ENCODE data around the gene TECR.

Gene TECR

GRCh38 chr19:14570864-14571527, 41.6 kb downstream of the TECR start:
- Histone ChIP-seq H4K20me1 (ENCODE audit: insufficient read depth, low read length) (no peaks in the 10 kb centered on the region), H3K27me3 (replicated peaks; ENCODE audit: insufficient read depth, low read length) (peaks cover 4% of the 10 kb centered on the region; the same call in 1 of the 2 replicates), H3K9me3 (replicated peaks; ENCODE audit: insufficient read depth, low read length) (no peaks in the 10 kb centered on the region), H3K4me3 (ENCODE audit: low read length) (peak overlapping the region; percentile 87), H3K9ac (ENCODE audit: low read length) (peak overlapping the region; percentile 76; the same call in 1 of the 2 replicates), H2AFZ (ENCODE audit: low read length) (peak overlapping the region; percentile 79; the same call in 1 of the 2 replicates), H3K36me3 (replicated peaks; ENCODE audit: insufficient read depth, low read length) (no peaks in the 10 kb centered on the region), H3K79me2 (ENCODE audit: low read length) (peaks cover 29% of the 10 kb centered on the region), H3K4me2 (ENCODE audit: low read depth, low read length) (peak overlapping the region; percentile 92), H3F3A (ENCODE audit: insufficient read depth, low read length) (no peaks in the 10 kb centered on the region), H3K4me1 (ENCODE audit: low read length) (peaks cover 7% of the 10 kb centered on the region; the same call in 1 of the 2 replicates), H3K27ac (ENCODE audit: low read length) (no peak overlapping the region; the same call in 1 of the 2 replicates), H3K9me2 (replicated peaks; ENCODE audit: insufficient read depth, low read length) (no peaks in the 10 kb centered on the region)
- no peak for TF ChIP-seq CTCF (IDR thresholded peaks at IDR 0.05; ENCODE audit: low read length)
- TF ChIP-seq EZH2phosphoT487 (IDR thresholded peaks at IDR 0.05; ENCODE audit: low read length), result no peak
- no peak for TF ChIP-seq EZH2 (optimal IDR thresholded peaks at IDR 0.05; ENCODE audit: low read depth, low read length)
- no peak for DNase-seq

GRCh38 chr19:14571695-14572490, 42.5 kb downstream of the TECR start, which contains the start of gene NDUFB7:
TSS of gene NDUFB7 (minus strand) at chr19:14572066. CDS start at chr19:14572000, 66 bp downstream.
- H4K20me1 ChIP-seq (ENCODE audit: insufficient read depth, low read length), result no peaks in the 10 kb centered on the region
- peak within 1 kb of the TSS; percentile 92 for H3K4me2 ChIP-seq (ENCODE audit: low read depth, low read length)
- H3K9ac ChIP-seq (ENCODE audit: low read length), result peak within 1 kb of the TSS; percentile 76
- DNase-seq, result peak; percentile 97
- no peaks in the 10 kb centered on the region for H3K9me2 ChIP-seq (replicated peaks; ENCODE audit: insufficient read depth, low read length)
- peak within 1 kb of the TSS; percentile 60; the same call in 1 of the 2 replicates for H3K27ac ChIP-seq (ENCODE audit: low read length)
- TF ChIP-seq EZH2 (optimal IDR thresholded peaks at IDR 0.05; ENCODE audit: low read depth, low read length) (no peak), CTCF (IDR thresholded peaks at IDR 0.05; ENCODE audit: low read length) (peak; percentile 91)
- H3K4me3 ChIP-seq (ENCODE audit: low read length), result peak within 1 kb of the TSS; percentile 87
- H3K9me3 ChIP-seq (replicated peaks; ENCODE audit: insufficient read depth, low read length), result no peaks in the 10 kb centered on the region
- H3K79me2 ChIP-seq (ENCODE audit: low read length), result peaks cover 29% of the 10 kb centered on the region
- H3F3A ChIP-seq (ENCODE audit: insufficient read depth, low read length), result no peaks in the 10 kb centered on the region
- peaks cover 7% of the 10 kb centered on the region; the same call in 1 of the 2 replicates for H3K4me1 ChIP-seq (ENCODE audit: low read length)
- H2AFZ ChIP-seq (ENCODE audit: low read length), result peak within 1 kb of the TSS; percentile 79
- peaks cover 4% of the 10 kb centered on the region; the same call in 1 of the 2 replicates for H3K27me3 ChIP-seq (replicated peaks; ENCODE audit: insufficient read depth, low read length)
- no peaks in the 10 kb centered on the region for H3K36me3 ChIP-seq (replicated peaks; ENCODE audit: insufficient read depth, low read length)

GRCh38 chr19:14575428-14575980, 46.1 kb downstream of the TECR start:
- Histone ChIP-seq H3K79me2 (ENCODE audit: low read length) (peaks cover 13% of the 10 kb centered on the region), H3K9me2 (replicated peaks; ENCODE audit: insufficient read depth, low read length) (no peaks in the 10 kb centered on the region), H3K4me1 (ENCODE audit: low read length) (peaks cover 6% of the 10 kb centered on the region; the same call in 1 of the 2 replicates), H3K36me3 (replicated peaks; ENCODE audit: insufficient read depth, low read length) (no peaks in the 10 kb centered on the region), H3K27ac (ENCODE audit: low read length) (no peak overlapping the region), H2AFZ (ENCODE audit: low read length) (no peak overlapping the region), H3K9ac (ENCODE audit: low read length) (no peak overlapping the region), H3K27me3 (replicated peaks; ENCODE audit: insufficient read depth, low read length) (peaks cover 22% of the 10 kb centered on the region), H4K20me1 (ENCODE audit: insufficient read depth, low read length) (no peaks in the 10 kb centered on the region), H3K4me3 (ENCODE audit: low read length) (no peak overlapping the region), H3K4me2 (ENCODE audit: low read depth, low read length) (no peak overlapping the region), H3F3A (ENCODE audit: insufficient read depth, low read length) (no peaks in the 10 kb centered on the region), H3K9me3 (replicated peaks; ENCODE audit: insufficient read depth, low read length) (no peaks in the 10 kb centered on the region)
- DNase-seq, result no peak
- TF ChIP-seq CTCF (IDR thresholded peaks at IDR 0.05; ENCODE audit: low read length), result no peak

Measured in MM.1S (cell line).